ENCODE data around the gene SLFN5. TPM values are rescaled to one million over a fixed set of nuclear protein-coding genes. Genes with fewer than 3 reads are reported as not detected.
A peak's percentile ranks its signal among the peaks of the same experiment; 100 is the strongest.
"Not testable (repeated sequence)": the region's sequence is repeated elsewhere in the genome, so short reads cannot be mapped to it uniquely, and the experiment has no call there.

SLFN5 gene
- total RNA-seq, 1 donor from 2014 or later = 8.8 TPM

GRCh38 chr17:35309345-35309744 lies 66.5 kb downstream of the SLFN5 start:
- H3K27ac Mint-ChIP-seq; H3K36me3 Mint-ChIP-seq (ENCODE audit: low read depth); H3K4me3 Mint-ChIP-seq (ENCODE audit: low read depth); DNase-seq (ENCODE audit: low spot score); H3K27me3 Mint-ChIP-seq (ENCODE audit: low read depth); intact Hi-C loops (cut with micrococcal nuclease): not testable (repeated sequence)
- Mint-ChIP-seq H3K9me3 (peaks cover 24% of the 10 kb centered on the region), H3K4me1 (ENCODE audit: low read depth) (peaks cover 30% of the 10 kb centered on the region)

GRCh38 chr17:35312346-35312745 lies 69.5 kb downstream of the SLFN5 start:
- Mint-ChIP-seq H3K36me3 (ENCODE audit: low read depth) (peaks cover 10% of the 10 kb centered on the region), H3K27me3 (ENCODE audit: low read depth) (peaks cover 1% of the 10 kb centered on the region), H3K4me3 (ENCODE audit: low read depth) (peak overlapping the region; percentile 52), H3K27ac (peak overlapping the region; percentile 80), H3K4me1 (ENCODE audit: low read depth) (peaks cover 39% of the 10 kb centered on the region), H3K9me3 (peaks cover 20% of the 10 kb centered on the region)
- no peak for DNase-seq (ENCODE audit: low spot score)
- intact Hi-C loops (cut with micrococcal nuclease) = loop anchor here (1.0 to 10.0 kb wide), 9 partner anchors 28 to 272 kb away; partner anchors contain the start of genes AP2B1, SLFN11, SLFN12 and SLFN13

- intact Hi-C loops (cut with micrococcal nuclease) = loop anchor here (1.0 to 10.0 kb wide), 10 partner anchors 28 to 272 kb away; partner anchors contain the start of genes AP2B1, SLFN11, SLFN12 and SLFN12L
- H3K9me3 Mint-ChIP-seq = peaks cover 19% of the 10 kb centered on the region
- H3K4me3 Mint-ChIP-seq (ENCODE audit: low read depth) = peak overlapping the region; percentile 92
- DNase-seq (ENCODE audit: low spot score) = peak; percentile 83
- peak overlapping the region; percentile 94 for H3K27ac Mint-ChIP-seq
- no peaks in the 10 kb centered on the region for H3K27me3 Mint-ChIP-seq (ENCODE audit: low read depth)
- peaks cover 10% of the 10 kb centered on the region for H3K36me3 Mint-ChIP-seq (ENCODE audit: low read depth)
- peaks cover 46% of the 10 kb centered on the region for H3K4me1 Mint-ChIP-seq (ENCODE audit: low read depth)
These were observed 70.2 kb downstream of the SLFN5 start for GRCh38 chr17:35312790-35313711.

GRCh38 chr17:35313875-35314409 lies 71.1 kb downstream of the SLFN5 start:
- intact Hi-C loops (cut with micrococcal nuclease) = loop anchor here (1.0 to 10.0 kb wide), 9 partner anchors 27 to 271 kb away; partner anchors contain the start of genes AP2B1, SLFN11, SLFN12 and SLFN12L
- H3K27ac Mint-ChIP-seq = peak overlapping the region; percentile 94
- H3K4me3 Mint-ChIP-seq (ENCODE audit: low read depth) = peak overlapping the region; percentile 92
- DNase-seq (ENCODE audit: low spot score) = peak; percentile 11
- peaks cover 51% of the 10 kb centered on the region for H3K4me1 Mint-ChIP-seq (ENCODE audit: low read depth)
- H3K36me3 Mint-ChIP-seq (ENCODE audit: low read depth) = peaks cover 7% of the 10 kb centered on the region
- H3K9me3 Mint-ChIP-seq = peaks cover 10% of the 10 kb centered on the region
- no peaks in the 10 kb centered on the region for H3K27me3 Mint-ChIP-seq (ENCODE audit: low read depth)

- Mint-ChIP-seq H3K27me3 (ENCODE audit: low read depth) (no peaks in the 10 kb centered on the region), H3K4me3 (ENCODE audit: low read depth) (peak overlapping the region; percentile 92), H3K4me1 (ENCODE audit: low read depth) (peaks cover 56% of the 10 kb centered on the region), H3K36me3 (ENCODE audit: low read depth) (peaks cover 7% of the 10 kb centered on the region), H3K27ac (no peak overlapping the region), H3K9me3 (peaks cover 3% of the 10 kb centered on the region)
- no peak for DNase-seq (ENCODE audit: low spot score)
- intact Hi-C loops (cut with micrococcal nuclease) = loop anchor here (5.0 to 10.0 kb wide), 4 partner anchors 72 to 270 kb away; partner anchors contain the start of genes AP2B1, SLFN13 and SLFN5
These were observed 71.7 kb downstream of the SLFN5 start for GRCh38 chr17:35314415-35315216.

GRCh38 chr17:35315283-35315682 lies 72.4 kb downstream of the SLFN5 start:
- Mint-ChIP-seq H3K36me3 (ENCODE audit: low read depth) (peaks cover 12% of the 10 kb centered on the region), H3K9me3 (no peaks in the 10 kb centered on the region), H3K27me3 (ENCODE audit: low read depth) (no peaks in the 10 kb centered on the region), H3K4me3 (ENCODE audit: low read depth) (peak overlapping the region; percentile 66), H3K4me1 (ENCODE audit: low read depth) (peaks cover 57% of the 10 kb centered on the region), H3K27ac (no peak overlapping the region)
- intact Hi-C loops (cut with micrococcal nuclease) = loop anchor here (10.0 kb wide), 1 partner anchor 270 kb away; the partner anchor contains the start of gene AP2B1
- DNase-seq (ENCODE audit: low spot score) = no peak

GRCh38 chr17:35315971-35316370 lies 73.1 kb downstream of the SLFN5 start:
- intact Hi-C loops (cut with micrococcal nuclease) = loop anchor here (10.0 kb wide), 1 partner anchor 269 kb away; the partner anchor contains the start of gene AP2B1
- Mint-ChIP-seq H3K36me3 (ENCODE audit: low read depth) (peaks cover 14% of the 10 kb centered on the region), H3K27ac (no peak overlapping the region), H3K4me1 (ENCODE audit: low read depth) (peaks cover 57% of the 10 kb centered on the region), H3K27me3 (ENCODE audit: low read depth) (no peaks in the 10 kb centered on the region), H3K4me3 (ENCODE audit: low read depth) (no peak overlapping the region), H3K9me3 (no peaks in the 10 kb centered on the region)
- DNase-seq (ENCODE audit: low spot score) = no peak

- no peak overlapping the region for H3K4me3 Mint-ChIP-seq (ENCODE audit: low read depth)
- H3K4me1 Mint-ChIP-seq (ENCODE audit: low read depth) = peaks cover 14% of the 10 kb centered on the region
- no peak overlapping the region for H3K27ac Mint-ChIP-seq
- peaks cover 73% of the 10 kb centered on the region for H3K36me3 Mint-ChIP-seq (ENCODE audit: low read depth)
- no peaks in the 10 kb centered on the region for H3K27me3 Mint-ChIP-seq (ENCODE audit: low read depth)
- intact Hi-C loops (cut with micrococcal nuclease) = no loop called here
- DNase-seq (ENCODE audit: low spot score) = no peak
- H3K9me3 Mint-ChIP-seq = peaks cover 18% of the 10 kb centered on the region
These were observed 79.9 kb downstream of the SLFN5 start for GRCh38 chr17:35322749-35323148.

Other genes starting within 250 kb of the SLFN5 start
- 21.3 and 25.4 TPM in 2 replicates for gene RFFL, start 179.4 kb upstream of the SLFN5 start, total RNA-seq
- 29.5 and 31.9 TPM in 2 replicates for gene RAD51D, start 123.2 kb upstream of the SLFN5 start, total RNA-seq
- not detected in 2 replicates for gene FNDC8, start 121.5 kb upstream of the SLFN5 start, total RNA-seq
- gene NLE1, start 100.8 kb upstream of the SLFN5 start, total RNA-seq = 38.8 and 40.6 TPM in 2 replicates
- gene UNC45B, start 95.3 kb upstream of the SLFN5 start, total RNA-seq = not detected in 2 replicates
- gene SLC35G3, start 48.7 kb upstream of the SLFN5 start, total RNA-seq = not detected in 2 replicates
- gene SLFN11, start 130.5 kb downstream of the SLFN5 start, total RNA-seq = 112 and 114 TPM in 2 replicates
- gene SLFN12, start 189.4 kb downstream of the SLFN5 start, total RNA-seq = 7.5 and 8.8 TPM in 2 replicates
- 41.9 and 42.6 TPM in 2 replicates for gene SLFN13, start 205.7 kb downstream of the SLFN5 start, total RNA-seq